CD4-positive, alpha-beta T cell treated with Interleukin-17A for 1 hour (primary cell): Measurements from ENCODE around the gene CDH15.
"Not testable (repeated sequence)": the region's sequence is repeated elsewhere in the genome, so short reads cannot be mapped to it uniquely, and the experiment has no call there.

ENCODE experiments used
- DNase-seq: peaks from one replicate; pipeline ENCODE4 v3.0.0-alpha.2; 2020

The CDH15 gene

GRCh38 chr16:89242795-89243200 is 71.2 kb downstream of the CDH15 start:
- no peak for DNase-seq

- DNase-seq, result no peak
These were observed 72.1 kb downstream of the CDH15 start for GRCh38 chr16:89243664-89244063.

GRCh38 chr16:89244264-89244663 is 72.7 kb downstream of the CDH15 start:
- not testable (repeated sequence) for DNase-seq

- no peak for DNase-seq
These were observed 73.2 kb downstream of the CDH15 start for GRCh38 chr16:89244754-89245153.
